ENCODE data around the gene NOL8.

DNA sequence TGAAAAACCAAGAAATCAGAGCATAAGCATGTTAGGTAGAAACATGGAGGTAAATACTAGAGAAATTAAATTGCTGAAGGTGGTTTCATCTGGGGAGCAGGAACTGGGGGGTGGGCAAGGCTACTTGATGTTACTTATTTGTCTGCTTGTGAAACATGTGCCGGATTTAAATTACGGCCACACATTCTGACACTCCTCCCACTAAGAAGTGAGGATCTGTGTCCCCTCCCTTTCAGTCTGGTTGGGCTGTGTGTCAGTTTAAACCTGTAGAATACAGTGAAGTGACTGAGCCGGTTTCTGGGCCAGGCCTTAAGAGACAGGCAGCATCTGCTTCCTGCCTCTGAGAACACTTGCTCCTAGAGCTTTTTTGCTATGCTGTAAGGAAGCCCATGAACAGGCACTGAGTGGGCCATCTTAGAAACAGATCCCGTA lies 29.3 kb downstream of the NOL8 start:
- no peak for TF ChIP-seq POLR2AphosphoS5 (IDR thresholded peaks at IDR 0.05; ENCODE audit: low read depth, low read length)
- TF ChIP-seq CTCF (IDR thresholded peaks at IDR 0.05), result no peak

Data from Panc1 (cell line).